Tibial nerve (tissue), 3 donors: ENCODE measurements around the gene NOVA2.

ENCODE experiments used
- POLR2A ChIP-seq, 2 donors: fragments of 450-650 bp; IDR thresholded peaks; one replicate each; pipeline ENCODE4 v1.6.1; 2017; ENCODE audit warnings: antibody characterized with exemption in 2 of 2, mild to moderate bottlenecking in 2 of 2, moderate library complexity in 2 of 2
- TF ChIP-seq, protein P1 (sequence below), 5 experiments: fragments of 200-600 bp in 3 of 5; fragments of 450-650 bp in 2 of 5; sonication (generic) in 3 of 5; IDR thresholded peaks; one replicate each; pipeline ENCODE4 v1.5.1; 2016 to 2019; ENCODE audit warnings: antibody characterized with exemption in 5 of 5, mild to moderate bottlenecking in 3 of 5, moderate library complexity in 2 of 5

DNA sequence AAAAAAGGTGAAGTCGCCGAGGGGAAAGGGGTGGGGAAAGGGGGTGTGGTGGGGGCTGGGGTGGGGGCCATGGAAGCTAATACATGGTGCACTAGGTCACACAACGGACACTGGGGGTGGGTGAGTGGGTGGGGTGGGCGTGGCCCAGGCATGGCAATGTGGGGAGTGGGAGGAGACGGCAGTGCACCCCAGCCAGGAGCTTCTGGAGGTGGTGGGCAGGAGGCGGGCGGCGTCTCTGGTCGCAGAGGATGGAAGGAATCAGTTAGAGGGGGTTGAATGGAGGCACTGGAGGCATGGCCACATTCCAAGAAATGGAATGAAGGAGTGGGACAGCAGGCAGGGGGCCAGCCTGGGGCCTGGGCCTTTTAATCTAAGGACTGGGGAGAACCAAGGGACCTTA lies 39.9 kb downstream of the NOVA2 start:
- no peak for TF ChIP-seq POLR2A (IDR thresholded peaks at IDR 0.05)
- TF ChIP-seq, protein P1, sequence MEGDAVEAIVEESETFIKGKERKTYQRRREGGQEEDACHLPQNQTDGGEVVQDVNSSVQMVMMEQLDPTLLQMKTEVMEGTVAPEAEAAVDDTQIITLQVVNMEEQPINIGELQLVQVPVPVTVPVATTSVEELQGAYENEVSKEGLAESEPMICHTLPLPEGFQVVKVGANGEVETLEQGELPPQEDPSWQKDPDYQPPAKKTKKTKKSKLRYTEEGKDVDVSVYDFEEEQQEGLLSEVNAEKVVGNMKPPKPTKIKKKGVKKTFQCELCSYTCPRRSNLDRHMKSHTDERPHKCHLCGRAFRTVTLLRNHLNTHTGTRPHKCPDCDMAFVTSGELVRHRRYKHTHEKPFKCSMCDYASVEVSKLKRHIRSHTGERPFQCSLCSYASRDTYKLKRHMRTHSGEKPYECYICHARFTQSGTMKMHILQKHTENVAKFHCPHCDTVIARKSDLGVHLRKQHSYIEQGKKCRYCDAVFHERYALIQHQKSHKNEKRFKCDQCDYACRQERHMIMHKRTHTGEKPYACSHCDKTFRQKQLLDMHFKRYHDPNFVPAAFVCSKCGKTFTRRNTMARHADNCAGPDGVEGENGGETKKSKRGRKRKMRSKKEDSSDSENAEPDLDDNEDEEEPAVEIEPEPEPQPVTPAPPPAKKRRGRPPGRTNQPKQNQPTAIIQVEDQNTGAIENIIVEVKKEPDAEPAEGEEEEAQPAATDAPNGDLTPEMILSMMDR (IDR thresholded peaks at IDR 0.05) = no peak
